Measurements from ENCODE around the gene IL17C.

DNA sequence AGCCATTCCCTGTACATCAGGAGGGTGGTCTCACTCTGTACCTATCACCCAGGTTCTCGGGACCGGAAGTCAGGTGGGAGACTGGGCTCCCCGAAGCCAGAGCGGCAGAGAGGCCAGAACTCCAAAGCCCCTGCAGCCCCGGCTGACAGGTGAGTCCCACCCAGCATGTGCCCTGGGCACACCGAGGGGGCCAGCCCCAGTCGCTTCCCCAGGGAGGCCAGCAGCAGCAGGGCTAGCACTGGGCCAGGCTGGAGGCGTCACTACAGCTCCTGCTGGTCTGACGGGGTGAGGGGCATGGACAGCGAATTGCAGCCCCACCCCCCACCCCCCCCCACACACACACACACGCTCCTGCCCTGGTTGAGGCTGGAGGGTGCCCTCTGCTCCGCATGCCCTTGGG is 7.9 kb upstream of the IL17C start:
- TF ChIP-seq, protein P1, sequence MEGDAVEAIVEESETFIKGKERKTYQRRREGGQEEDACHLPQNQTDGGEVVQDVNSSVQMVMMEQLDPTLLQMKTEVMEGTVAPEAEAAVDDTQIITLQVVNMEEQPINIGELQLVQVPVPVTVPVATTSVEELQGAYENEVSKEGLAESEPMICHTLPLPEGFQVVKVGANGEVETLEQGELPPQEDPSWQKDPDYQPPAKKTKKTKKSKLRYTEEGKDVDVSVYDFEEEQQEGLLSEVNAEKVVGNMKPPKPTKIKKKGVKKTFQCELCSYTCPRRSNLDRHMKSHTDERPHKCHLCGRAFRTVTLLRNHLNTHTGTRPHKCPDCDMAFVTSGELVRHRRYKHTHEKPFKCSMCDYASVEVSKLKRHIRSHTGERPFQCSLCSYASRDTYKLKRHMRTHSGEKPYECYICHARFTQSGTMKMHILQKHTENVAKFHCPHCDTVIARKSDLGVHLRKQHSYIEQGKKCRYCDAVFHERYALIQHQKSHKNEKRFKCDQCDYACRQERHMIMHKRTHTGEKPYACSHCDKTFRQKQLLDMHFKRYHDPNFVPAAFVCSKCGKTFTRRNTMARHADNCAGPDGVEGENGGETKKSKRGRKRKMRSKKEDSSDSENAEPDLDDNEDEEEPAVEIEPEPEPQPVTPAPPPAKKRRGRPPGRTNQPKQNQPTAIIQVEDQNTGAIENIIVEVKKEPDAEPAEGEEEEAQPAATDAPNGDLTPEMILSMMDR (IDR thresholded peaks at IDR 0.05) = no peak
- TF ChIP-seq POLR2A (IDR thresholded peaks at IDR 0.05) = no peak

Data from testis (tissue), 2 donors.